DLD1 (cell line): ENCODE data around the gene TMEM266.
"Not testable (repeated sequence)": the region's sequence is repeated elsewhere in the genome, so short reads cannot be mapped to it uniquely, and the experiment has no call there.

ENCODE experiments used
- in situ Hi-C: cut with HindIII; loops from 2 replicates; pipeline ENCODE4 v1.10.0; 2017; ENCODE audit warnings: low sequenced_read_pairs

TMEM266 gene

GRCh38 chr15:76059320-76060117 is at the start of gene TMEM266:
Gene TMEM266 (plus strand): TSS chr15:76059985. CDS start chr15:76134264, 74,279 bp downstream.
- in situ Hi-C loops, result no loop called here

DNA sequence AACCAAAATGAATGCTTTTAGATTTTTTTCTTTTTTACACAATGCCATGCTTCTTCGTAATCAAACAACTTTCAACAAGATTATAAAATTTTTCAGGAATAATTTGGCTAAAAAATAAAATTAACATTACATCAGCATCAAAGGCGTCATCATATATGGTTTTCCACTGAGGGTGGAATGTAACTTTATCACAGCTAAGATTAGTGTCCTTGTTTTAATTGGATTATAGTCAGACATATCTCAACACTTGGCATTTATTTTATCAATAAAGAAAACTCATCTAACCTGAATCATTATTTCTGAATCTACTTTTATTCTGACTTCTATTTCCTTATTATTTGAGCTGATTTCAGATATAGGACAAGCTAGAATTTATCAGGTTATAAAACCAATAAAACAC is 49.2 kb upstream of the TMEM266 start:
- in situ Hi-C loops, result no loop called here

DNA sequence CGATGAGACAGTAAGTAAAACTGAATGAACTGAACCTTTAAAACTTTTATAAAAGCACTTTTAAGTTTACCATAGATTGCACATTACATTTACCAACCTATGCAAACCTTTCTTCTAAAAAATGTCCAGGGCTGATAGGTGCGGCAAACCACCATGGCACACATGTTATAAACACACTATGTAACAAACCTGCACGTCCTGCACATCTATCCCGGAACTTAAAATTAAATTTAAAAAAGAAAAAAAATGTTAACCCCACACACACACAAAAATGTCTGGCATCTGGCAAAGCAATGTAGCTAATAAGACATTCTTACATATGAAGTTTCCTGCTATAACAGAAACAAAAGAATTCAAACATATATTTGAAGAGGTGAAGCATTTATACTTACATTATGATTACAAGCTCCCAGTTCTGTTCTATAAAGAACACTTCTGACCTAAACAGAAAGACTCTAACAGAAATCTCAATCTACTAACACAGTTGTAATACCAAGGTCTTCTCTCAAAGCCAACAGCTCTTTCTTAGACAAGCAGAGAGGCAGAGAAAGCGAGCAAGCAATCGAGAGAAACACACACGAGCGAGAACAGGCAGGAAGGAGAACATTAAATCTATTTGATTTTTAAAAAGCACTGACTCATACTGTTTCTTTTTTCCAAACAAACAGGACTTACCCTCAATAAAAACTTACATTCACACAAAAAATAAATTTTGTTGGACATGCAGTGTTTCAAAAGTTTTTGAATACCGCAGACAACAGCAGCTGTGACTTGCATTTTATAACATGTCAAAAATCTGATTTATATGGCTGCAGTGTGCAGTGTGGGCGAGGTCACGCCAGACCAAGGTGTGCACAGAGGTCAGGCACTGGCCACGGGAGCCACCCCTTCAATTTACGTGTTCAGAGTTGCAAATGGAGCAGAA is 47.9 kb upstream of the TMEM266 start, which contains the start of gene NRG4:
NRG4 (minus strand) TSS at position 798 of the 925 bp plus-strand sequence. CDS start 1,194 bp downstream, outside the sequence.
- in situ Hi-C loops, result no loop called here

DNA sequence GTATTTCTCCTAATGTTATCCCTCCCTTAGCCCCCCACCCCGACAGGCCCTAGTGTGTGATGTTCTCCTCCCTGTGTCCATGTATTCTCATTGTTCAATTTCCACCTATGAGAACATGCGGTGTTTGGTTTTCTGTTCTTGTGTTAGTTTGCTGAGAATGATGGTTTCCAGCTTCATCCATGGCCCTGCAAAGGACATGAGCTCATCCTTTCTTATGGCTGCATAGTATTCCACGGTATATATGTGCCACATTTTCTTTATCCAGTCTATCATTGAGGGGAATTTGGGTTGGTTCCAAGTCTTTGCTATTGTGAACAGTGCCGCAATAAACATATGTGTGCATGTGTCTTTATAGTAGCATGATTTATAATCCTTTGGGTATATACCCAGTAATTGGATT is 46.3 kb upstream of the TMEM266 start:
- in situ Hi-C loops, result not testable (repeated sequence)

DNA sequence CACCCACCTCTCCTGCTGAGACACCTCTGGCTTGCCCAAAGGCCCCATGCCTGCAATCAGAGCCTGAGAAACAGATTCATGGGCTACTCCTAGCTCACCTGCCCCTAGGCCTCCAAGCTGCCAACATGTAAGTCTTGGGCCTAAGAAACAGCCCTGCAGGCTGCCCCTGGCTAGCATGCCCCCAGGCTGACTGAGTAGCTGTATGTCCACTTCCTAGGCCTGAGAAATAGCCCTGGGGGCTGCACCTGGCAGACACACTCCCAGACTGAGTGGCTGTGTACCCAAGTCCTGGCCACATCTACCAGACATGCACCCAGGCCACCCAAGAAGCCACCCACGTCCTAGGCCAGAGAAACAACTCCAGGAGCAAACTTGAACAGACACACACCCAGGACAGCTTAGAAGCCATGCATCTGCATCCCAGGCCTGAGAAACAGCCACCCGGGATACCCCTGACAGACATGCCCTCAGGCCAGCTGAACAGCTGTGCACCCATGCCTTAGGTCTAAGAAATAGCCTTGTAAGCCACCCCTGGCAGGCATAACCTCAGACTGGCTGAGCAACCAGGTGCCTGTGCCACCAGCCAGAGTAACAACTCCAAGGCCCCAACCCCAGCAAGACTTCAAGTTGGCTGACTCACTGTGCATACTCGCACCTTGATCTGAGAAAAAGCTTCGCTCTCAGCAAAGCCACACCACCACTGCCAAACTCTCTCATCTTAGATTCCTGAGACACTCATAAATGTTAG is 35.6 kb upstream of the TMEM266 start:
- in situ Hi-C loops, result no loop called here

DNA sequence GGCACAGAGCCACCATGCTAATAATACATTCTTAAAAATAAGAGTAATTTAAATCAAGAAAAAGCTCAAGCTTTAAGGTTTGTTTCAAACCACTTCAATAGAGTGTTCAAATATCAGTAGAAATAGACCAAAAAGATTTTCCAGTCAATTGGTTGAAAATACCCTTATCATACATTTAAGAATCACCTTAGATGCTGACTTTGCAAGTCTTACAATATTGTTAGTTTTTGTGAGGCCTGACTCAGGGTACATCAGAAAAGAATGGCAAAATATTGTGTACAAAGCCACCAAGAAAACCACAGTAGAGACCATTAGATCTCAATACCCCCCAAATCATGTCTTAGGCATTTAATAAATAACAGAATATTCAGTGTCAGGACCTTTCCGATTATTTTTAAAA is 27.7 kb upstream of the TMEM266 start:
- in situ Hi-C loops, result no loop called here

DNA sequence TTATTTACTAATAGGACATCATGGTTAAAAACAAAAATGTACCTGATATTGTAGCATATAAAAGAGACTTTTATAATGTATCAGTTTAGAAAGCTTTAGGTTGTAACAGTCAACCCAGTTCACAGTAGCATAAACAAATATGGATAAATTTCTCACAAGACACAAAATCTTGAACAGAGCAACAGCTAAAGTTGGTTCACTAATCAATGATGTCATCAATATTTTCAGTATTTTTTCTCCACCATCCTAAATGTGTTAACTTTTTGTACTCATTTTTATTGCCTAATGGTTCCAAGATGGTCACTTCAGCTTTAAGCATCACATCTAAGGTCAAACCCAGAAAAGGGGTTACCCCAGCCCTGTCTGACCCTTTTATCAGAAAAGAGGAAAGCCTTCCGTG is 26.3 kb upstream of the TMEM266 start:
- in situ Hi-C loops, result no loop called here

- in situ Hi-C loops, result no loop called here
Measured at GRCh38 chr15:76034111-76034510, 25.7 kb upstream of the TMEM266 start.

GRCh38 chr15:76035593-76035992 is 24.2 kb upstream of the TMEM266 start:
- in situ Hi-C loops, result no loop called here

DNA sequence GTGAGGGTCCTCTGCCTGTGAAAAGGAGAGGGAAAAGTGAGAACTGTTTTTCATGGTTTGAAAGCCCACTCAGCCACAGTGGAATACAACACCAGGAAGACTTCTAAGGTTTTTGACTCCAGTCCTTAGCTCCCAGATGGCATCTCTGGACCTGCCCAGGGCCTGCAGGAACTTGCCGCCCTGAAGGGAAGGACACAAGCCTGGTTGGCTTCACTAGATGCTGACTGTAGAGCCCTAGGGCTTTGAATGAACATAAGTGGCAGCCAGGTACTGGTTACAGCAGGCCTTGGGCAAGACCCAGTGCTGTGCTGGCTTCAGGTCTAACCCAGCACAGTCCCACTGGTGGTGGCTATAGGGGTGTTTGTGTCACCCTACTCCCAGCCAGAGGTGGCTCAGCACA is 21.3 kb upstream of the TMEM266 start:
- in situ Hi-C loops, result no loop called here

DNA sequence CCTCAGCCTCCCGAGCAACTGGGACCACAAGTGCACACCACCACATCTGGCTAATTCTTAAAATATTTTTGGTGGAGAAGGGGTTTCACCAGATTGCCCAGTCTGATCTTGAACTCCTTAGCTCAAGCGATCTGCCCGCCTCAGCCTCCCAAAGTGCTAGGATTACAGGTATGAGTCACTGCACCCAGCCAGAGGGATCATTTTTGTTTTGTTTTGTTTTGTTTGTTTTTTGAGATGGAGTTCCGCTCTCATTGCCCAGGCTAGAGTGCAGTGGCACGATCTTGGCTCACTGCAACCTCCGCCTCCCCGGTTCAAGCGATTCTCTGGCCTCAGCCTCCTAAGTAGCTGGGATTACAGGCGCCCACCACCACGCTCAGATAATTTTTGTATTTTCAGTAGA is 5.6 kb upstream of the TMEM266 start:
- in situ Hi-C loops, result not testable (repeated sequence)

GRCh38 chr15:76056931-76057330 is 2.9 kb upstream of the TMEM266 start:
- in situ Hi-C loops, result no loop called here

DNA sequence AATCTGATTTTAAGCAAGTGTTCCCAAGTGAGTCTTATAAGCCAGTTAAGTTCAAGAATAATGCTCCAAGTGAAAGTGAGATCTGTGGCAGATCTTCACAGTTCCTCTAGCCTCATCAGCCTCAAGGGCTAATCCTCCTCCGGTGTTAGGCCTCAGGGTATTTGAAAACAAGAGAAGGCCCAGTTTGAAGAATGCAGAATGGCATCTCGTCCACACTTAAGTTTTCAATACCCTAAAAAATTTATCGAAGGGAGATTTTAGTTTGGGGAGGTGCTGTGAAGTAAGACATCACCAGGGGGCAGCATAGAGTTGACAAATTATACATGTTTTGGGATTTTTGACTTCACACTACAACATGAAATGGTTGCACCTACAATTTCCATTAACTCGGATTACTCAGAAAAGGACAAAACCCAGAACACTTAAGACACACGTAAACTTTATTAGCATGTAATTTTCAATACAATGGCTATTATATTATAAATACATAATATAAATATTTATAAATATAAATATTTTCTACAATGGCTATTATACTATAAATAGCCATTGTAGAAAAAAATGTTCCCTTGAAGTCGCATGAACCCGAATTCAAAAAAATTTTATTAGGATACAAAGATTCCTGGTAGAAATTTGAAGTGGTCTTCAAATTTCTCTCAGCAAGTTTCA is 2.3 kb upstream of the TMEM266 start:
- in situ Hi-C loops, result no loop called here

DNA sequence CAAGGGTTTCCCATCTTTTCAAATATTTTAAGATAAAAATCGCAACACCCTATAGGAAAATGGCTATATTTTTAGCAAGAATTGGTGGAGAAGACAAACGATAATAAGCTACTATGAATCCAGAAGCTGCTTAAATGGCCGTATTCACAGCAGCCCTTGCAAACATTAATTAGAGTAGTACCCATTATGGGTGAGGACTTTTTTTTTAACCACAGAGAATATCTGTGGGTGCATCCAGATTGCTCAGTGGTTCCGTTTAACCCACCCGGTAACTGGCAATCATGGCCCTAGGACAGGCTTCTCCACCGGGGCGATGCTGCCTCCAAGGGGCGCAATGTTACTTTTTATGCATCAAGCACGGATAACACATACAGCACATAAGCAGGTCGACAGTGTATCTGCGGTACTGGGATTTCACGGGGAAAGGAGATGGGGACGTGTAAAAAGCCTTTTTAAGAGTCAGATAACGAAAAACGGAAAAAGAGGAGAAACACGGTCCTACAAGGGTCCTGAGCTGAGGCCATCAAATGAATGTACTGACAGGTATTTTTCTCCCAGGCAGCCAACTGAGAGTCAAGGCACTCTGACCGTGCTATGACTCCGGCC is 968 bp upstream of the TMEM266 start:
- in situ Hi-C loops, result no loop called here

GRCh38 chr15:76060118-76060989 is 569 bp downstream of the TMEM266 start:
- in situ Hi-C loops, result no loop called here

DNA sequence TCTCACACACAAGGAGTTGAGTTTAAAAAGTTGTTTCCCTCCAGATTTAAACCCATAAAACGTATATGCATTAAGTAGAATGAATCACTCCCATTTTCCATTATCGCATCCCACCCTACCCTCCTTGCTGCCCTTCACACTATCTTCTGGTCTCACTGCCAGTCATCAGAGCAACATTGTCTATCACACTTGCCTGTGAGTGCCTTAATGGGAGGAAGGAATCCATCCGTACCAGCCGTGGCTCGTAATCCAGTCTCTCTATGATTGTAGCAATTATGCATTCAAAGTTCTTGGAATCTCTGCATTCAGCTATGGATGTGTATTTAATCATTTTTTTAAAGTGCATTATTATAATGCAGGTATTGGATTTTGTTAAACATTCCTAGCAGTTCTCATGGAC is 1.9 kb downstream of the TMEM266 start:
- in situ Hi-C loops, result no loop called here

DNA sequence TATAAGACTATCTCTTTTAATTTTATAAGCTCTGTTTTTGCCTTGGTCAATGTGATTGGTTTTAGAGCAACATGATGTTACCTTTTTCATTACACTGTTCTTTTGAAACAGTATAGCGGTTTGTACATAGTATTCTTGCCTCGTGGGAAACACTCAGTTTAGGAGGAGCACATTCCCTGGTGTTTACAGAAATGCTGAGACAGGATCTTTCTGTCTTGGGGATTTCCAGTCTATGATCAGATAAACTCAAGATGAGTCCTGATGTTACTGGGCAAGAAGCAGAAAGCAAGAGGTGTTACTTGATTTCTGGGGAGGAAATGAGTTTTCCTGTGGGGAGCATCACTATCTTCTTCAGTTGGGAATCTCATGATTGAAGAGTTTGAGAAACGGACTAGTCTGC is 2.5 kb downstream of the TMEM266 start:
- in situ Hi-C loops, result no loop called here

- in situ Hi-C loops, result no loop called here
Measured at GRCh38 chr15:76064375-76064774, 4.6 kb downstream of the TMEM266 start.

DNA sequence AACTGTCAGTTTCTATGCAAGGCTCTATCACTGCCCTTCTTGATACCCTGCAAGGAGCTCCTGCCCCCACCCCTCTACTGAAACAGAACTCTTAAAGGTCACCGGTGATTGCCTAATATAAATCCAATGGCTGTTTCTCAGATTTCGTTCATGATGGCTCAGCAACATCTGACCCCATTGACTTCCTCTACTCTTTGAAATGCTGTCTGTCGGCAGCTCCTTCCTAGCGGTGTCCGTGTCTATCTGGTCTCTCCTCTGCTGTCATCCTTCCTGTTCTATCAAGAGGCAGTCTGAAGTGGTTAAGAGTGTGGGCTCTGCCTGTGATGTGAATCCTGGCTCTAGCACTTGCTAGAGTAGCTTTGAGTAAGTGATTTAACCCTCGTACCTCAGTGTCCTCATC is 5.5 kb downstream of the TMEM266 start:
- in situ Hi-C loops, result no loop called here
